GM12874 (cell line): ENCODE data around the gene NR6A1.

Source experiments
- CTCF ChIP-seq: IDR thresholded peaks from 2 replicates; pipeline ENCODE4 v1.5.1; 2011; ENCODE audit warnings: low read depth, mild to moderate bottlenecking, control low read depth, low read length, moderate library complexity; ENCODE audit not compliant: insufficient read depth

The NR6A1 gene

DNA sequence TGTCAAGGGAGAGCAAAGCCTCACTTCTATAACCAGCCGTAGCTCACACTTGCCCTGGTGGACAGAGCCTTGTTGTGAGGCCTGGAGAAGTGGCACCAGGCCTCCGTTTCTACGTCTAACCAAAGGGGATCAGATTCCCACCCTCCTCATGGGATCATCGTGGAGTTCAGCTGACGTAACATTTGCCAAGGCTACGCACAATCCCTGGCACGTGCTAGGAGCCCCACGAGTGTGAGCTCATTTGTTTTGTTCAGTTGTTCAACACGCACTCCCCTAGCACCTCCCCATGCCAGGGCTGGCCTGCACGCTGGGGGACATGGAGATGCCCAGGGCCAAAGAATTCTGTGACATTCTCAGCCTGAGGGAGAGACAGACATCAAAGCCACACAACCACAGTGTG lies 297.8 kb downstream of the NR6A1 start:
- no peak for TF ChIP-seq CTCF

- TF ChIP-seq CTCF: no peak
Measured at GRCh38 chr9:124472770-124473169, 298.3 kb downstream of the NR6A1 start.

DNA sequence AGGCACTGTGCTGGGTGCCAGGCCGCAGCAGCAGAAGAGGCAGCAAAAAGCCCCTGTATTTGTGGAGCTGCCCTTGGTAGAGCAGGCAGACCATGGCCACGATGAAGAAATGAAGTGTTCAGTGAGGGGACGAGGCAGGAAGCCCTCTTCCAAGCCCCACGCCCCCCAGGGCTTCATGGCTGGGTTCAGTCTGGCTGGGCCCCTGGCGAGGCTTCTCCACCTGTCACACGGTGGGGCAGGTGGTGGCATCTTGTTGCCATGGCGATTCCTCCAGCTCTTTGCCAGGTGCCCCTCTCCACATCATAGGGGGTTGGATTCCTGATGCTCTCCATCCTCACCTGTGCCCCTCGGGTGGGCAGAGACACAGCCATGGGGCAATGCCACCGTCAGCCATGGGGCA lies 299.4 kb downstream of the NR6A1 start:
- TF ChIP-seq CTCF: no peak

DNA sequence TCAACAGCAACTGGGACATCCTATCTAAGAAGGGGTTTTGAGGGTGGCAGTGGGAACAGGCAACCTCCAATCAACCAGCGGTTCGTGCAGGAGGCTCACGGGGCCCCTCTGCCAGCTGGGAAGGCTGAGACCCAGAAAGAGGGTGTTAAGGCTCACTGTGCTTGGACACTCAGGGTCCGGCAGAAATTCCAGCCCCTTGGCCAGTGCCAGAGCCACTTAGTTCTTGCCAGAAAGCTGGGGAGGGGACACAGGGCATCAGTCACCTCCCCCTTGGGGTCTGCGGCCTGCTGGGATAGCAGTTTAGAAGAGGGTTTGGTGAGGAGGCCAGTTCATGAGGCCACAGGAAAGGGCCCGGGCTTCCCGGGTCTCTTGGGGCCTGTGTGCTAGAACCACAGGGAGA lies 300.4 kb downstream of the NR6A1 start:
- TF ChIP-seq CTCF: no peak

DNA sequence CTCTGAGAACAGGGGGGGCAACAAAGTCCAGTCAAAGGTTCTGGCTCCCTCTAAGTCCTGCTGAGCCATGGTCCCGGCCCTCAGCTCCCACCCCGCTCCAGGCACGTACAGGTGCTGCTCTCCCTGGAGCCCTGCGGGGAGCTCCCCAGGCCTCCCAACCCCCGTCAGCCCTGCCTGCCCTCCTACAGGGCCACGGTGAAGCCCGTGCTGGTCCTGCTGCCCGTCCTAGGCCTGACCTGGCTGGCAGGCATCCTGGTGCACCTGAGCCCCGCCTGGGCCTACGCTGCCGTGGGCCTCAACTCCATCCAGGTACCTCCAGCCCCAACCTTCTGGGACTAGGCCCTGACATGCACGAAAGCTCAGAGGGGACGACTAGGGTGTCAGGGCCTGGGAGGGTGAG lies 300.8 kb downstream of the NR6A1 start:
- TF ChIP-seq CTCF: no peak

DNA sequence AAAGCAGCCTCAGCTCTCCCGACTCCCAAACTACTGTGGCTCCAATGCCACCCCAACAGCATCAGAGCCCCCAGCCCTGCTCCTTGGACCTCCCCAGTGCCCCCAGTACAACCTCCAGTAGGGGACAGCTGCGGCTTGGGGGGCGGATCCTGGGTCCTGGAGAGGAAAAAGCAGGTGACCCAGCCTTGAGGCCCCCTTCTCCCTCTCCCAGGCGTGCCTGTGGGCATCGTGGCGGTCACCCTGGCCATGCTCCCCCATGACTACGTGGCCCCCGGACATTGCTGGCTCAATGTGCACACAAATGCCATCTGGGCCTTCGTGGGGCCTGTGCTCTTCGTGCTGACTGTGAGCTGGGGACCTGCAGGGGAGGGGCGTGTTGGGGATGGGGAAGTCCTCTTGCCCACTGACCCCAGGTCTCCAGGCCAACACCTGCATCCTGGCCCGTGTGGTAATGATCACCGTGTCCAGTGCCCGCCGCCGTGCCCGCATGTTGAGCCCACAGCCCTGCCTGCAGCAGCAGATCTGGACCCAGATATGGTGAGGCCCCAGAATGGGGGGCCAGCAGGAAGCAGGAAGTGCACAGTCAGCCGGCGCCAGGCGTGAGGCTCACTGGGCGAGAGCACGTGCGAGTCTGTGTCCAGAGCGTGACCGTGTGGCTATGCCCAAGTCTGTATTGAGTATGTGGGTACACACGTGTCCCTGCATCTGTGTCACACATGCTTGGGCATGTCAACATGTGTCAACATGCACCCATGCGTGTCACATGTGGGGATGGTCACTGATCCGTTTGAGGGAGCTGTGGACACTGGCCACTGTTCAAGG lies 301.9 kb downstream of the NR6A1 start:
- TF ChIP-seq CTCF: no peak

GRCh38 chr9:124468061-124468740 lies 302.9 kb downstream of the NR6A1 start:
- no peak for TF ChIP-seq CTCF
